Suprapubic skin (tissue), 4 donors: ENCODE results near the gene CTTNBP2. TPM values are rescaled to one million over a fixed set of nuclear protein-coding genes. Genes with fewer than 3 reads are reported as not detected.
A peak's percentile ranks its signal among the peaks of the same experiment; 100 is the strongest.

Source experiments
- DNase-seq, 2 donors: peaks; one replicate each; pipeline ENCODE4 v3.0.0-alpha.2; 2019; ENCODE audit warnings: low spot score in 2 of 2
- H3K27ac ChIP-seq: fragments of 200-600 bp; sonication (generic); one replicate; pipeline ENCODE4 v1.5.1; 2019
- H3K27me3 ChIP-seq: fragments of 200-600 bp; sonication (generic); one replicate; pipeline ENCODE4 v1.5.1; 2019
- H3K36me3 ChIP-seq: fragments of 200-600 bp; sonication (generic); one replicate; pipeline ENCODE4 v1.5.1; 2019
- H3K4me1 ChIP-seq: fragments of 200-600 bp; sonication (generic); one replicate; pipeline ENCODE4 v1.5.1; 2019
- H3K4me3 ChIP-seq: fragments of 200-600 bp; sonication (generic); one replicate; pipeline ENCODE4 v1.5.1; 2019; ENCODE audit warnings: mild to moderate bottlenecking
- H3K9me3 ChIP-seq: fragments of 200-600 bp; sonication (generic); one replicate; pipeline ENCODE4 v1.5.1; 2019
- EP300 ChIP-seq: sonication (generic); formaldehyde crosslinking; IDR thresholded peaks from one replicate; pipeline ENCODE4 v1.6.1; 2017; ENCODE audit warnings: antibody characterized with exemption
- POLR2A ChIP-seq, 2 donors: fragments of 450-650 bp; IDR thresholded peaks; one replicate each; pipeline ENCODE4 v1.6.1; 2017; ENCODE audit warnings: antibody characterized with exemption in 2 of 2, mild to moderate bottlenecking in 2 of 2, moderate library complexity in 2 of 2
- POLR2AphosphoS5 ChIP-seq, 3 donors: sonication (generic); formaldehyde crosslinking; IDR thresholded peaks; one replicate each; pipeline ENCODE4 v1.6.1; 2017; ENCODE audit warnings: antibody characterized with exemption in 3 of 3
- WGBS: methylation state at CpG from one replicate; pipeline ENCODE4 v1.1.5; 2018; 5-methylcytosine and 5-hydroxymethylcytosine counted together
- total RNA-seq, 4 donors: library from RNA; depleted of rRNA; stranded (reverse); fragments of >200 nt; gene quantifications; one replicate each; pipeline ENCODE4 v1.1.0, GENCODE V29; 2016
- TF ChIP-seq, protein P1 (sequence below), 2 donors: fragments of 200-600 bp in 1 of 2; fragments of 450-650 bp in 1 of 2; sonication (generic) in 1 of 2; IDR thresholded peaks; one replicate each; pipeline ENCODE4 v1.5.1; 2016 to 2019; ENCODE audit warnings: antibody characterized with exemption in 2 of 2, mild to moderate bottlenecking in 1 of 2, moderate library complexity in 1 of 2

Gene CTTNBP2
- total RNA-seq, 4 donors from 2014 or later, result 2.2 to 8.9 (median 5.3) TPM

DNA sequence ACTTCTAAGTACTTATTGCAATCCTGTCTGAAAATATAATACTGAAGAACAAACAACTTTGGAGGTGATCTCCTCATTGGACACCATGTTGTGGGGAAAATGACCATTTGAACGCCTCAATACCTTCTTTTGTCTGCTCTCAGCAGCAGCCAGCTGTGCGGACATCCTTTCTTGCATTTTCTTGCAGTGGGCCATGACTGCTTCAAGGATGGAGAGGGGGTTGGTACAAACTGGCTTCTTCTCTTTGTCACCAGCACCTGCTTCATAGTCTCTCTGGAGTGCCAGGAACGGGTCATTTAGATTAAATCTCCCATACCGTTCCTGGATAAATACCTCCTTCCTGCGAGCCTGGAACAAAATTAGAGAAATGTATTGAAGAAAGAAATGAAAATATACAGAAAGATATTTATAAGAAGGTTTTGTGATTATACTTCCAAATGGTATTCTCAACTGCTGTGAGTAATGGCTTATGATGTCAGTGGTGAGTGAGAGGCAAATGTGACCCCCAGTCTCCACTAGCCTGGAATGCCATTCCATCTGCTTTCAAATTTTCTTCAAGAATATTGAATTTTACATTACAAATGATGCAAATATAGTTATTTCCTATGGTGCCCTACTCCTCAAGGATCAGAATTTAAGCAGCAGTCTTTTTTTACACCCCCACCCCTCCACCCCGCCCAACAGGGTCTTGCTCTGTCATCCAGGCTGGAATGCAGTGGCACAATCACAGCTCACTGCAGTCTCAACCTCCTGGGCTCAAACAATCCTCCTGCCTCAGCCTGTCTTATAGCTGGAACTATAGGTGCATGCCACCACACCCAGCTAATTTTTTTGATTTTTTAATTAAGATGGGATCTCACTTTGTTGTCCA, 62.4 kb downstream of the CTTNBP2 start:
- no peak overlapping the region for H3K27ac ChIP-seq
- H3K4me3 ChIP-seq, result no peak overlapping the region
- TF ChIP-seq EP300, result no peak
- no peak for TF ChIP-seq POLR2A (IDR thresholded peaks at IDR 0.05)
- TF ChIP-seq POLR2AphosphoS5 (IDR thresholded peaks at IDR 0.05), result no peak
- TF ChIP-seq, protein P1, sequence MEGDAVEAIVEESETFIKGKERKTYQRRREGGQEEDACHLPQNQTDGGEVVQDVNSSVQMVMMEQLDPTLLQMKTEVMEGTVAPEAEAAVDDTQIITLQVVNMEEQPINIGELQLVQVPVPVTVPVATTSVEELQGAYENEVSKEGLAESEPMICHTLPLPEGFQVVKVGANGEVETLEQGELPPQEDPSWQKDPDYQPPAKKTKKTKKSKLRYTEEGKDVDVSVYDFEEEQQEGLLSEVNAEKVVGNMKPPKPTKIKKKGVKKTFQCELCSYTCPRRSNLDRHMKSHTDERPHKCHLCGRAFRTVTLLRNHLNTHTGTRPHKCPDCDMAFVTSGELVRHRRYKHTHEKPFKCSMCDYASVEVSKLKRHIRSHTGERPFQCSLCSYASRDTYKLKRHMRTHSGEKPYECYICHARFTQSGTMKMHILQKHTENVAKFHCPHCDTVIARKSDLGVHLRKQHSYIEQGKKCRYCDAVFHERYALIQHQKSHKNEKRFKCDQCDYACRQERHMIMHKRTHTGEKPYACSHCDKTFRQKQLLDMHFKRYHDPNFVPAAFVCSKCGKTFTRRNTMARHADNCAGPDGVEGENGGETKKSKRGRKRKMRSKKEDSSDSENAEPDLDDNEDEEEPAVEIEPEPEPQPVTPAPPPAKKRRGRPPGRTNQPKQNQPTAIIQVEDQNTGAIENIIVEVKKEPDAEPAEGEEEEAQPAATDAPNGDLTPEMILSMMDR (IDR thresholded peaks at IDR 0.05), result no peak
- WGBS, result 83% methylated on average over 6 of the region's 6 CpGs
- H3K36me3 ChIP-seq, result no peaks in the 10 kb centered on the region
- H3K27me3 ChIP-seq, result no peaks in the 10 kb centered on the region
- no peaks in the 10 kb centered on the region for H3K9me3 ChIP-seq
- peaks cover 18% of the 10 kb centered on the region for H3K4me1 ChIP-seq
- DNase-seq, result no peak

DNA sequence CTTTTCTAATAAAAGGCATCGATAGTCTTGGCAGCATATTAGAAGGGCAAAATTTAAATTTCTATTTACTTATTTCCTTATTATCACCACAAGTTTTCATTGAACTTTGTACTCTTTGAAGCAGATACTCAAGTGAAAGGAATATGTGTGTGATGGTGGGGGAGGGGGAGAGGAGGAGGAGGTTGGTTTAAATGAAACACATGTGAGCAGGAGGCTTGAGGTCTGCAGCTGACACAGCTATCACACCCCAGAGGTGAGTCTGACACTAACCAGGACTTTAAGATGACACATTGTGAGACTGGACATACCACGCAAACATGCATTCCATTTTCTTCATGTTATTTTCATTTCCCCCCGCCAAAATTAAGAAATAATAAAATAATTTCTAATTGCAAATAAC, 63.3 kb downstream of the CTTNBP2 start:
- TF ChIP-seq EP300, result no peak
- TF ChIP-seq, protein P1 (IDR thresholded peaks at IDR 0.05), result no peak
- no peak for TF ChIP-seq POLR2AphosphoS5 (IDR thresholded peaks at IDR 0.05)
- TF ChIP-seq POLR2A (IDR thresholded peaks at IDR 0.05), result no peak
- 80% methylated on average over 3 of the region's 3 CpGs for WGBS

DNA sequence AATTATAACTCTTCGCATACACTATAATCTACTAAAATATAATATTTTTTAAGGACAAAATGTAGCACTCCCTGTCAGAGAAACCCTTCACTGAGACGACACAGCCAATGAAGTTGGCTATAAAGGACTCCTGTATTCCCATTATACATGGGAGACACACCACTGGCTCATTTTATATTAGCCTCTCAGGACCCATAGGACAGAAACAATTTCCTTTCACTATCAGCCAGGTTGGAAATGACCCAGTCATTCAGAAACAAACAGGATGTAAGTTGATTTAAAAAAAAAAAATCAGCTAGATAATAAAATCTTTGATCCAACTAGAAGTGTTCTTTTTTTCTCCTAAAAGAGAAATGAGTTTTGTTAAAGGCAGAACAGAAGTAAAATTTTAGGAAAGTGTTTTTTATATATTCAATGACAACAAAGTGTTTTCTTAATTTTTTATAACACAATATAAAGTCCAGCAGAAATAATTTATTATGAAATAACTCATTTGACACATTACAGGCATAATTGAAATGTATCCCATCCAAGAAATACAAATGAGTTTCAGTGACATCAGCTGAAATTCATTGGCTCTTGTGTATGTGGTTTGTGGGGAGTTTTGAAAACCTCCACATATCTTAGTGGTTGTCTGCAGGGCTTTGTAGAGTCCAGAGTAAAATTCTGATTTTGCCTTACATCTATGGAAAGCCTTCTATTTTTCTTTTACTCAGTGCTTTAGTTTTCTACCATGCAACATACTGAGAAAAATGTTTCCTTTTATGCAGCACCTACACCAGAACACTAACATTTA, 64.1 kb downstream of the CTTNBP2 start:
- Histone ChIP-seq H3K27me3 (no peaks in the 10 kb centered on the region), H3K36me3 (no peaks in the 10 kb centered on the region), H3K4me3 (no peak overlapping the region), H3K27ac (peak overlapping the region; percentile 22), H3K9me3 (no peaks in the 10 kb centered on the region), H3K4me1 (peaks cover 18% of the 10 kb centered on the region)
- 53% methylated on average over 2 of the region's 2 CpGs for WGBS
- no peak for DNase-seq
- TF ChIP-seq, protein P1 (IDR thresholded peaks at IDR 0.05), result no peak
- TF ChIP-seq POLR2AphosphoS5 (IDR thresholded peaks at IDR 0.05) (no peak), EP300 (no peak), POLR2A (IDR thresholded peaks at IDR 0.05) (no peak)

More for the DNA sequence above, 63.3 kb downstream of the CTTNBP2 start:
- no peaks in the 10 kb centered on the region for H3K9me3 ChIP-seq
- no peaks in the 10 kb centered on the region for H3K36me3 ChIP-seq
- no peak overlapping the region for H3K27ac ChIP-seq
- DNase-seq, result no peak
- H3K4me3 ChIP-seq, result no peak overlapping the region
- peaks cover 18% of the 10 kb centered on the region for H3K4me1 ChIP-seq
- no peaks in the 10 kb centered on the region for H3K27me3 ChIP-seq

- Histone ChIP-seq H3K9me3 (no peaks in the 10 kb centered on the region), H3K4me3 (no peak overlapping the region), H3K4me1 (peaks cover 18% of the 10 kb centered on the region), H3K27ac (peak overlapping the region; percentile 22), H3K36me3 (no peaks in the 10 kb centered on the region), H3K27me3 (no peaks in the 10 kb centered on the region)
- DNase-seq, result no peak
- 26% methylated on average over 7 of the region's 7 CpGs for WGBS
- no peak for TF ChIP-seq POLR2A (IDR thresholded peaks at IDR 0.05)
- TF ChIP-seq, protein P1 (IDR thresholded peaks at IDR 0.05), result no peak
- TF ChIP-seq POLR2AphosphoS5 (IDR thresholded peaks at IDR 0.05), result no peak
- TF ChIP-seq EP300, result no peak
Measured at GRCh38 chr7:117808341-117808757, 64.9 kb downstream of the CTTNBP2 start.

GRCh38 chr7:117807676-117808075, 65.6 kb downstream of the CTTNBP2 start:
- peaks cover 18% of the 10 kb centered on the region for H3K4me1 ChIP-seq
- H3K9me3 ChIP-seq, result no peaks in the 10 kb centered on the region
- WGBS, result 42% methylated on average over 3 of the region's 3 CpGs
- no peaks in the 10 kb centered on the region for H3K36me3 ChIP-seq
- no peak for TF ChIP-seq EP300
- TF ChIP-seq POLR2A (IDR thresholded peaks at IDR 0.05), result no peak
- TF ChIP-seq, protein P1 (IDR thresholded peaks at IDR 0.05), result no peak
- TF ChIP-seq POLR2AphosphoS5 (IDR thresholded peaks at IDR 0.05), result no peak
- DNase-seq, result no peak
- no peak overlapping the region for H3K27ac ChIP-seq
- H3K27me3 ChIP-seq, result no peaks in the 10 kb centered on the region
- no peak overlapping the region for H3K4me3 ChIP-seq
